HEK293 (cell line): Measurements from ENCODE around the gene FGF8.

ENCODE experiments used
- CTCF ChIA-PET: fragments of 350-600 bp; formaldehyde crosslinking; extraction: SDS; loops from one replicate; lab custom pipeline; 2021; ENCODE audit warnings: antibody characterized with exemption; lab: Yijun Ruan, JAX
- POLR2A ChIA-PET: fragments of 300-600 bp; formaldehyde crosslinking; extraction: SDS; loops from one replicate; lab custom pipeline; 2020; ENCODE audit warnings: antibody characterized with exemption, inconsistent platforms; lab: Yijun Ruan, JAX
- H3K27ac ChIP-seq: fragments of 200-500 bp; sonication (Bioruptor generic); 2 replicates; pipeline ENCODE4 v1.5.1; 2014; ENCODE audit warnings: low read depth, low read length, control low read depth, inconsistent platforms; ENCODE audit errors: extremely low read depth
- H3K36me3 ChIP-seq, 2 experiments: fragments of 200-500 bp in 1 of 2; sonication (Bioruptor generic) in 1 of 2; 1 replicate in 1 of 2; 2 replicates in 1 of 2; pipeline ENCODE4 v1.5.1; 2014 to 2017; ENCODE audit warnings: inconsistent platforms in 2 of 2, low read length in 2 of 2; ENCODE audit not compliant: control insufficient read depth in 2 of 2, insufficient read depth in 1 of 2
- H3K4me1 ChIP-seq: fragments of 200-500 bp; sonication (Bioruptor generic); 2 replicates; pipeline ENCODE4 v1.5.1; 2014; ENCODE audit warnings: mild to moderate bottlenecking, low read length, inconsistent platforms; ENCODE audit not compliant: control insufficient read depth, insufficient read depth
- H3K4me3 ChIP-seq: 2 replicates; pipeline ENCODE4 v1.5.1; 2011; ENCODE audit warnings: low read depth, mild to moderate bottlenecking, control low read depth, low read length, moderate library complexity
- H3K9me3 ChIP-seq: fragments of 200-500 bp; sonication (Bioruptor generic); 2 replicates; pipeline ENCODE4 v1.5.1; 2014; ENCODE audit warnings: low read depth, low read length, inconsistent platforms; ENCODE audit not compliant: control insufficient read depth, insufficient read depth
- GLIS1 ChIP-seq: fragments of 450-650 bp; formaldehyde crosslinking; IDR thresholded peaks from 2 replicates; pipeline ENCODE4 v1.5.1; 2016; ENCODE audit warnings: missing biosample characterization, missing genetic modification characterization
- IKZF3 ChIP-seq: fragments of 450-650 bp; IDR thresholded peaks from 2 replicates; pipeline ENCODE4 v1.5.0; 2018; ENCODE audit warnings: missing biosample characterization, mild to moderate bottlenecking, missing genetic modification characterization, moderate library complexity
- OSR2 ChIP-seq: fragments of 450-650 bp; formaldehyde crosslinking; IDR thresholded peaks from 2 replicates; pipeline ENCODE4 v1.5.1; 2016; ENCODE audit warnings: missing biosample characterization, missing genetic modification characterization
- SCRT2 ChIP-seq: fragments of 450-650 bp; formaldehyde crosslinking; IDR thresholded peaks from 2 replicates; pipeline ENCODE4 v1.5.1; 2016; ENCODE audit warnings: missing biosample characterization, missing genetic modification characterization
- ZBTB17 ChIP-seq: fragments of 450-650 bp; formaldehyde crosslinking; IDR thresholded peaks from 2 replicates; pipeline ENCODE4 v1.5.1; 2016; ENCODE audit warnings: missing biosample characterization, missing genetic modification characterization
- ZFP41 ChIP-seq: fragments of 450-650 bp; formaldehyde crosslinking; IDR thresholded peaks from 2 replicates; pipeline ENCODE4 v1.5.1; 2016; ENCODE audit warnings: missing biosample characterization, missing genetic modification characterization, borderline replicate concordance
- ZNF112 ChIP-seq: fragments of 450-650 bp; formaldehyde crosslinking; IDR thresholded peaks from 2 replicates; pipeline ENCODE4 v1.5.0; 2017; ENCODE audit warnings: missing biosample characterization, missing genetic modification characterization
- ZNF146 ChIP-seq: fragments of 450-650 bp; formaldehyde crosslinking; IDR thresholded peaks from 2 replicates; pipeline ENCODE4 v1.5.1; 2016; ENCODE audit warnings: missing biosample characterization, missing genetic modification characterization
- ZNF169 ChIP-seq: fragments of 450-650 bp; formaldehyde crosslinking; IDR thresholded peaks from 2 replicates; pipeline ENCODE4 v1.5.1; 2016; ENCODE audit warnings: missing biosample characterization, missing genetic modification characterization
- ZNF211 ChIP-seq: fragments of 450-650 bp; formaldehyde crosslinking; IDR thresholded peaks from 2 replicates; pipeline ENCODE4 v1.5.1; 2016; ENCODE audit warnings: low read depth, missing biosample characterization, missing genetic modification characterization
- ZNF324 ChIP-seq: fragments of 450-650 bp; formaldehyde crosslinking; IDR thresholded peaks from 2 replicates; pipeline ENCODE4 v1.5.1; 2016; ENCODE audit warnings: missing biosample characterization, missing genetic modification characterization
- ZNF37A ChIP-seq: fragments of 450-650 bp; IDR thresholded peaks from 2 replicates; pipeline ENCODE4 v1.5.1; 2018; ENCODE audit warnings: missing biosample characterization, missing genetic modification characterization
- ZNF394 ChIP-seq: fragments of 450-650 bp; formaldehyde crosslinking; IDR thresholded peaks from 2 replicates; pipeline ENCODE4 v1.5.1; 2016; ENCODE audit warnings: missing biosample characterization, missing genetic modification characterization, mild to moderate bottlenecking, moderate library complexity, borderline replicate concordance
- ZNF473 ChIP-seq: fragments of 450-650 bp; formaldehyde crosslinking; IDR thresholded peaks from 2 replicates; pipeline ENCODE4 v1.5.1; 2017; ENCODE audit warnings: missing biosample characterization, missing genetic modification characterization
- ZNF48 ChIP-seq: fragments of 450-650 bp; formaldehyde crosslinking; IDR thresholded peaks from 2 replicates; pipeline ENCODE4 v1.5.1; 2016; ENCODE audit warnings: missing biosample characterization, missing genetic modification characterization
- ZNF585B ChIP-seq: fragments of 450-650 bp; formaldehyde crosslinking; IDR thresholded peaks from 2 replicates; pipeline ENCODE4 v1.5.1; 2016; ENCODE audit warnings: missing biosample characterization, missing genetic modification characterization
- ZNF677 ChIP-seq: fragments of 450-650 bp; IDR thresholded peaks from 2 replicates; pipeline ENCODE4 v1.5.0; 2018; ENCODE audit warnings: missing biosample characterization, mild to moderate bottlenecking, missing genetic modification characterization, moderate library complexity
- ZNF747 ChIP-seq: fragments of 450-650 bp; formaldehyde crosslinking; IDR thresholded peaks from 2 replicates; pipeline ENCODE4 v1.5.1; 2016; ENCODE audit warnings: missing biosample characterization, missing genetic modification characterization
- ZNF776 ChIP-seq: fragments of 450-650 bp; formaldehyde crosslinking; IDR thresholded peaks from 2 replicates; pipeline ENCODE4 v1.5.0; 2017; ENCODE audit warnings: missing biosample characterization, missing genetic modification characterization, borderline replicate concordance
- TF ChIP-seq, protein P1 (sequence below): fragments of 450-650 bp; formaldehyde crosslinking; IDR thresholded peaks from 2 replicates; pipeline ENCODE4 v1.5.1; 2017; ENCODE audit warnings: missing biosample characterization, missing genetic modification characterization
- TF ChIP-seq, protein P2 (sequence below): fragments of 450-650 bp; formaldehyde crosslinking; IDR thresholded peaks from 2 replicates; pipeline ENCODE4 v1.5.1; 2017; ENCODE audit warnings: missing biosample characterization, missing genetic modification characterization
- TF ChIP-seq, protein P3 (sequence below): fragments of 450-650 bp; formaldehyde crosslinking; IDR thresholded peaks from 2 replicates; pipeline ENCODE4 v1.5.1; 2016; ENCODE audit warnings: missing biosample characterization, missing genetic modification characterization

The FGF8 gene

DNA sequence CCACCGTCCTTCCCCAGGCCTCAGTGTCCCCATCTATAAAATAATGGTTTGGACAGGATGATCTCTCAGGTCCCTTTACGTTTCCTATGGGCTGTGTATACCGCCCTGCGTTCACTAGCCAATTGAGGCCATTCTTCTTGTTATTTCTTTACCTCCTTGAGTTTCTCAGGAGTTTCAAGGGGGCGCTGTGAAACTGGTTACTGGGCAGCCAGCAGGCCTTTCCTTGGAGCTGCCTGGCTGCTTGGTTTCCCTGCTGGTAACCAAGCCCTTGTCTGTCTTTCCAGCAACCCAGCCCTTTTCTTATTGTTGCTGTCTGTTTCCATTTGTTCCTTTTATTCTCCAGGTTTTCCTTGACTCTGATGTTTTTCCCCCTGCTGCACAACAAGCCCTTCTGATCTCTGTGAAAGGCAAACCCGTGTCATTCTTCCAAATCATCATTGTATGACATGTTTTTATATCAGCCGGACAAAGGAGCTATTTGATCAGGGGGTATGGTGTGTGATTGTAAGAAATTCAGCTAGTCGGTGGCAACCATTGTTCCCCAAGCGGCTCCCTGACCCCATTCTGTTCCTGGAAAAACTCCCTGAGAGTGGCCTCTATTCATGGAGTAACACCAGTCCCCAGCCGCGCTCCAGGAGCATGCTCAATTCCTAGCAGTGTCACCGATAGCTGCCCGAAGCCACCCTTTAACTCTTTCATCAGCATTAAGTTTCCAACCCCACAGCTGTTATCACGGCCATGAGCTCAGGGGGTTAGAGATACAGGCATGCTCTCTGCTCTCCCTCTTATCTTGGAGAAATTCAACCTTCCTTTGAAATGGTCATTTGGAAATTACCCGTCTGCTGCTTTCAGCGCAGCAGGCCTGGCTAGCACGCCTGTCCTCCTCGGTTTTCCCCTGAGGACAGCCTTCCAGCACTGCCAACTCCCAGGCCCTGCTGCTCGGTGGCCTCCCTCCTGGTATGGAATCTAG is 26.6 kb downstream of the FGF8 start (continued):
- TF ChIP-seq SCRT2, result no peak
- TF ChIP-seq ZNF169 (tag by site-specific recombination), result no peak
- TF ChIP-seq ZBTB17 (tag by site-specific recombination), result no peak

DNA sequence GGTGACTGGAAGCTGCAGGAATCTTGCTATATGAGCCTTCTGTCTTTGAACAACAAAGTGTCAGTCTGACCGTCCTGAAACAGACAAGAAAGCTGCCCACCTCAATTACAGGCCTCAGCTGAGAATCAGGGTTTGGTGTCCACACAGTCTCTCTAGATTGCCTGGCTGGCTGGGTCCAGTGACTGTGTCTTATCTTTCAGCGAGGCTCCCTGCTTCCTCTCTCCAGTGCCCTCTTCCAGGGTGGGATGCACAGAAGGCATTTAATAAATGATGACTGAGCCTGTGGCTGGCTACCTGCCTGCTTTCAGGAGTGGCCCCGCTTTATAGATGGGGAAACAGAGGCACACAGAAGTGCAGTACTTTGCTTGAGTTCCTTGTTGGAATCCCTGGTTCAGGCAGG is 27.4 kb downstream of the FGF8 start:
- H3K27ac ChIP-seq, result no peak overlapping the region
- no peak overlapping the region for H3K4me3 ChIP-seq
- CTCF ChIA-PET, result interaction anchor here (0.7 to 1.7 kb wide), 2 partner anchors 33 to 653 kb away, joined by 4 to 5 read pairs; no protein-coding TSS in a partner anchor
- H3K9me3 ChIP-seq, result no peaks in the 10 kb centered on the region
- H3K4me1 ChIP-seq, result no peaks in the 10 kb centered on the region; the same call in 1 of the 2 replicates
- no peaks in the 10 kb centered on the region for H3K36me3 ChIP-seq
- POLR2A ChIA-PET, result no interaction called here
- no peak for TF ChIP-seq ZNF394
- TF ChIP-seq, protein P1, sequence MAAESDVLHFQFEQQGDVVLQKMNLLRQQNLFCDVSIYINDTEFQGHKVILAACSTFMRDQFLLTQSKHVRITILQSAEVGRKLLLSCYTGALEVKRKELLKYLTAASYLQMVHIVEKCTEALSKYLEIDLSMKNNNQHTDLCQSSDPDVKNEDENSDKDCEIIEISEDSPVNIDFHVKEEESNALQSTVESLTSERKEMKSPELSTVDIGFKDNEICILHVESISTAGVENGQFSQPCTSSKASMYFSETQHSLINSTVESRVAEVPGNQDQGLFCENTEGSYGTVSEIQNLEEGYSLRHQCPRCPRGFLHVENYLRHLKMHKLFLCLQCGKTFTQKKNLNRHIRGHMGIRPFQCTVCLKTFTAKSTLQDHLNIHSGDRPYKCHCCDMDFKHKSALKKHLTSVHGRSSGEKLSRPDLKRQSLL (tag by site-specific recombination), result no peak

DNA sequence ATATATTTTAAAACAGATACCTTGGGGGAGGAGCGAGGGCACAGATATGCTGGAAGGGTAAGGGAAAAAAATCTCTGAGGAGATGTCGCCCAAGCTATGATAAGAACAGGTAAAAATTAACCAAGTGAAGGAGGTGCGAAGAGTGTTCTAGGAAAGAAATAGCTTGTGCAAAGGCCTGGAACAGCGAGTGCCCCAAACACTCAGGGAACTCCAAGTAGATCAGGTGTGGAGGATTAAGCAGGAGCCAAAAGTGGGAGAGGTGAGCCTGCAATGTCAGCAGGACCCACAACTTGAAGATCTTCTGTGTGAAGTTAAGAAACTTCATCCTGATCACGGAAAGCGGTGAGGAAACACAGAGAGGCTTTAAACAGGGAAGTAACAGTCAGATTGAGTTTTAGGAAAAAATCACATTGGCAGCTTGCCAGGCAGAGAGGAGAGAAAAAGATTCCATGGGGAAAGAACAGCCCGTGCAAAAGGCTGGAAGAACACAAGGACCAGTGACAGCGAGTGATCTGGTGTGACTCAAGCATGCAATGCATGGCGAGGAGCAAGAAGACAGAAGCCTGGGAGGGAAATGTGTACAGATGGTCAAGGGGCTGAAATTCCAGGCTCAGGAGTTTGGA is 30.7 kb downstream of the FGF8 start:
- H3K4me1 ChIP-seq, result no peaks in the 10 kb centered on the region; the same call in 1 of the 2 replicates
- H3K27ac ChIP-seq, result no peak overlapping the region
- no peaks in the 10 kb centered on the region for H3K9me3 ChIP-seq
- H3K4me3 ChIP-seq, result no peak overlapping the region
- CTCF ChIA-PET, result interaction anchor here (1.5 kb wide), 1 partner anchor 36 kb away, joined by 6 read pairs; no protein-coding TSS in a partner anchor
- POLR2A ChIA-PET, result no interaction called here
- no peaks in the 10 kb centered on the region for H3K36me3 ChIP-seq
- TF ChIP-seq OSR2 (tag by site-specific recombination), result no peak
- no peak for TF ChIP-seq ZNF48 (tag by site-specific recombination)
- TF ChIP-seq, protein P2, sequence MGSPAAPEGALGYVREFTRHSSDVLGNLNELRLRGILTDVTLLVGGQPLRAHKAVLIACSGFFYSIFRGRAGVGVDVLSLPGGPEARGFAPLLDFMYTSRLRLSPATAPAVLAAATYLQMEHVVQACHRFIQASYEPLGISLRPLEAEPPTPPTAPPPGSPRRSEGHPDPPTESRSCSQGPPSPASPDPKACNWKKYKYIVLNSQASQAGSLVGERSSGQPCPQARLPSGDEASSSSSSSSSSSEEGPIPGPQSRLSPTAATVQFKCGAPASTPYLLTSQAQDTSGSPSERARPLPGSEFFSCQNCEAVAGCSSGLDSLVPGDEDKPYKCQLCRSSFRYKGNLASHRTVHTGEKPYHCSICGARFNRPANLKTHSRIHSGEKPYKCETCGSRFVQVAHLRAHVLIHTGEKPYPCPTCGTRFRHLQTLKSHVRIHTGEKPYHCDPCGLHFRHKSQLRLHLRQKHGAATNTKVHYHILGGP (tag by site-specific recombination), result no peak
- TF ChIP-seq ZNF473 (tag by site-specific recombination), result no peak
- TF ChIP-seq ZNF112 (tag by site-specific recombination), result no peak
- TF ChIP-seq, protein P3, sequence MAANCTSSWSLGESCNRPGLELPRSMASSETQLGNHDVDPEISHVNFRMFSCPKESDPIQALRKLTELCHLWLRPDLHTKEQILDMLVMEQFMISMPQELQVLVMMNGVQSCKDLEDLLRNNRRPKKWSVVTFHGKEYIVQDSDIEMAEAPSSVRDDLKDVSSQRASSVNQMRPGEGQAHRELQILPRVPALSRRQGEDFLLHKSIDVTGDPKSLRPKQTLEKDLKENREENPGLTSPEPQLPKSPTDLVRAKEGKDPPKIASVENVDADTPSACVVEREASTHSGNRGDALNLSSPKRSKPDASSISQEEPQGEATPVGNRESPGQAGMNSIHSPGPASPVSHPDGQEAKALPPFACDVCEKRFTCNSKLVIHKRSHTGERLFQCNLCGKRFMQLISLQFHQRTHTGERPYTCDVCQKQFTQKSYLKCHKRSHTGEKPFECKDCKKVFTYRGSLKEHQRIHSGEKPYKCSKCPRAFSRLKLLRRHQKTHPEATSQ (tag by site-specific recombination), result no peak
- no peak for TF ChIP-seq ZNF747 (tag by site-specific recombination)
- no peak for TF ChIP-seq ZNF677
- no peak for TF ChIP-seq ZNF146 (tag by site-specific recombination)
- TF ChIP-seq GLIS1 (tag by site-specific recombination), result no peak
- TF ChIP-seq ZNF394, result no peak
- TF ChIP-seq ZNF324, result no peak
- no peak for TF ChIP-seq IKZF3 (tag by site-specific recombination)
- TF ChIP-seq ZNF211 (tag by site-specific recombination), result no peak
- TF ChIP-seq ZNF776, result no peak
- TF ChIP-seq ZNF37A (tag by site-specific recombination), result no peak
- TF ChIP-seq ZFP41 (tag by site-specific recombination), result no peak
- TF ChIP-seq ZNF585B, result no peak
